ENCODE data around the gene CMC2. TPM values are rescaled to one million over a fixed set of nuclear protein-coding genes. Genes with fewer than 3 reads are reported as not detected.
A peak's percentile ranks its signal among the peaks of the same experiment; 100 is the strongest.

CMC2 gene
- total and polyA plus RNA-seq, 10 of the 15 experiments (the other 5 are each of a cell fraction or from before 2014, with no cell fraction given), result 62.8 to 251 (median 157) TPM

GRCh38 chr16:81035398-81035974, 28.8 kb upstream of the CMC2 start, which contains the start of gene ATMIN (continued):
- TF ChIP-seq ELK1 (IDR thresholded peaks at IDR 0.05; ENCODE audit: low read depth, low read length) (peak; percentile 61; the same call in 1 of the 2 replicates), MEF2A (IDR thresholded peaks at IDR 0.05; ENCODE audit: insufficient read depth, low read depth, low read length) (0 out of 2 replicates have a peak, but pooled peaks have one; percentile 47), BACH1 (IDR thresholded peaks at IDR 0.05; ENCODE audit: borderline replicate concordance) (peak; percentile 50; the same call in 1 of the 2 replicates), YY1 (IDR thresholded peaks at IDR 0.05; ENCODE audit: low read depth, low read length) (peak; percentile 93), CREB1 (IDR thresholded peaks at IDR 0.05; ENCODE audit: low read depth) (0 out of 2 replicates have a peak, but pooled peaks have one; percentile 31), SMC3 (IDR thresholded peaks at IDR 0.05; ENCODE audit: borderline replicate concordance, low read length) (peak; percentile 80), NKRF (conservative IDR thresholded peaks at IDR 0.05) (peak; percentile 17; the same call in 1 of the 2 replicates), ZNF217 (IDR thresholded peaks at IDR 0.05) (peak; percentile 88), NR2F1 (conservative IDR thresholded peaks at IDR 0.05) (no peak), BCL11A (IDR thresholded peaks at IDR 0.05; ENCODE audit: low read depth, low read length) (no peak), TCF3 (IDR thresholded peaks at IDR 0.05; ENCODE audit: borderline replicate concordance, insufficient read depth, low read depth, low read length) (peak; percentile 51; the same call in 1 of the 2 replicates), RUNX3 (IDR thresholded peaks at IDR 0.05; ENCODE audit: low read length) (peak; percentile 37), NBN (IDR thresholded peaks at IDR 0.05) (no peak), CUX1 (IDR thresholded peaks at IDR 0.05; ENCODE audit: insufficient replicate concordance, low read depth, low read length) (peak; percentile 59), ZBTB4 (CRISPR knock-in tag; IDR thresholded peaks at IDR 0.05) (no peak), SREBF1 (IDR thresholded peaks at IDR 0.05; ENCODE audit: low read length) (no peak), CBX5 (IDR thresholded peaks at IDR 0.05; ENCODE audit: low read depth) (peak; percentile 81; the same call in 1 of the 2 replicates), LARP7 (IDR thresholded peaks at IDR 0.05) (no peak)

Data from GM12878 (cell line).